ENCODE data around the gene SERP2. TPM values are rescaled to one million over a fixed set of nuclear protein-coding genes. Genes with fewer than 3 reads are reported as not detected.

Gene SERP2
- total and polyA plus RNA-seq, 2 donors (not counting 1 experiment from before 2014, with no cell fraction given): 0.43 TPM; not detected in 1

DNA sequence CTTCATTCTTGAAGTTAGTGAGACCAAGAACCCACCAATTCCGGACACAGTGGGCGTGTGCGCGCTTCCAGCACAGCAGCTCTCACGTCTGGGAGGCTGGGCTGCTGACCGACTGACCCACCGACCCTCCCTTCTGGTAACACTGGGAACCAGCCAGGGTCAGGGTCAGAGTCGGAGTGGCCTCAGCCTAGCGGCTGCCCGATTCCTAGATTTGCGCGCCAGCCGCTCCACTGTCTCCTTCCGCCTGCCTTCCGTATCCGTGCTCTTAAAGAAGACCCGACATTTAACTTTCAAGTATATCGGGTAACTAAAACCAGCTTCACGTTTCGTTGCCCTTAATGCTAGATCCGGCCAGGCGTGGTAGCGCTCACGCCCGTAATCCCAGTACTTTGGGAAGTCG, 41.1 kb downstream of the SERP2 start:
- Histone ChIP-seq H3K9ac (ENCODE audit: low read length) (no peak overlapping the region), H3K27ac (ENCODE audit: low read length in 2 of 2) (no peak overlapping the region), H3K27me3 (replicated peaks in 1 of 4; ENCODE audit: control extremely low read depth in 1 of 4, control insufficient read depth in 3 of 4, insufficient read depth in 4 of 4, low read length in 3 of 4) (no peaks in the 10 kb centered on the region), H2AFZ (ENCODE audit: insufficient read depth, low read depth, low read length, poor library complexity, severe bottlenecking) (no peak overlapping the region), H3K9me3 (ENCODE audit: control extremely low read depth in 1 of 3, control insufficient read depth in 2 of 3, insufficient read depth in 1 of 3, low read length in 2 of 3) (peaks cover 0 to 3% (median 0%) of the 10 kb centered on the region in 3 donors), H3K4me1 (ENCODE audit: control insufficient read depth in 2 of 2, insufficient read depth in 2 of 2, low read length in 2 of 2) (peaks cover 4 to 9% of the 10 kb centered on the region in 2 donors), H4K20me1 (ENCODE audit: control insufficient read depth, insufficient read depth, low read length, poor library complexity, severe bottlenecking) (no peaks in the 10 kb centered on the region), H3K4me2 (replicated peaks; ENCODE audit: low read depth, low read length, poor library complexity, severe bottlenecking) (no peak overlapping the region), H3K79me2 (ENCODE audit: control insufficient read depth, insufficient read depth, low read length) (no peaks in the 10 kb centered on the region), H3K4me3 (ENCODE audit: control extremely low read depth in 1 of 5, extremely low read depth in 1 of 5, insufficient read depth in 1 of 5, low read depth in 2 of 5, low read length in 4 of 5) (no peak overlapping the region), H3K36me3 (replicated peaks in 1 of 2; ENCODE audit: control extremely low read depth in 1 of 2, control insufficient read depth in 1 of 2, extremely low read depth in 1 of 2, insufficient read depth in 2 of 2, low read length in 1 of 2) (no peaks in the 10 kb centered on the region)
- no peak for DNase-seq
- ChIA-PET CTCF (interaction anchor here (1.4 kb wide), 1 partner anchor 26 kb away, joined by 3 read pairs; no protein-coding TSS in a partner anchor), POLR2A (interaction anchor here (0.6 kb wide), 1 partner anchor 135 kb away, joined by 3 read pairs; no protein-coding TSS in a partner anchor)
- WGBS (ENCODE audit: insufficient coverage): 93% methylated on average over 26 of the region's 26 CpGs
- Mint-ChIP-seq H3K9me3 (ENCODE audit: insufficient read depth) (no peaks in the 10 kb centered on the region), H3K4me1 (peaks cover 16% of the 10 kb centered on the region), H3K27me3 (peaks cover 11% of the 10 kb centered on the region), H3K27ac (no peak overlapping the region), H3K4me3 (no peak overlapping the region)
- intact Hi-C loops (cut with micrococcal nuclease): no loop called here
- no peak for TF ChIP-seq EZH2 (IDR thresholded peaks at IDR 0.05; ENCODE audit: borderline replicate concordance, insufficient read depth, low read depth, low read length, poor library complexity, severe bottlenecking)
- TF ChIP-seq, protein P1, sequence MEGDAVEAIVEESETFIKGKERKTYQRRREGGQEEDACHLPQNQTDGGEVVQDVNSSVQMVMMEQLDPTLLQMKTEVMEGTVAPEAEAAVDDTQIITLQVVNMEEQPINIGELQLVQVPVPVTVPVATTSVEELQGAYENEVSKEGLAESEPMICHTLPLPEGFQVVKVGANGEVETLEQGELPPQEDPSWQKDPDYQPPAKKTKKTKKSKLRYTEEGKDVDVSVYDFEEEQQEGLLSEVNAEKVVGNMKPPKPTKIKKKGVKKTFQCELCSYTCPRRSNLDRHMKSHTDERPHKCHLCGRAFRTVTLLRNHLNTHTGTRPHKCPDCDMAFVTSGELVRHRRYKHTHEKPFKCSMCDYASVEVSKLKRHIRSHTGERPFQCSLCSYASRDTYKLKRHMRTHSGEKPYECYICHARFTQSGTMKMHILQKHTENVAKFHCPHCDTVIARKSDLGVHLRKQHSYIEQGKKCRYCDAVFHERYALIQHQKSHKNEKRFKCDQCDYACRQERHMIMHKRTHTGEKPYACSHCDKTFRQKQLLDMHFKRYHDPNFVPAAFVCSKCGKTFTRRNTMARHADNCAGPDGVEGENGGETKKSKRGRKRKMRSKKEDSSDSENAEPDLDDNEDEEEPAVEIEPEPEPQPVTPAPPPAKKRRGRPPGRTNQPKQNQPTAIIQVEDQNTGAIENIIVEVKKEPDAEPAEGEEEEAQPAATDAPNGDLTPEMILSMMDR (IDR thresholded peaks at IDR 0.05): no peak
- no peak for ATAC-seq (ENCODE audit: low read depth)

DNA sequence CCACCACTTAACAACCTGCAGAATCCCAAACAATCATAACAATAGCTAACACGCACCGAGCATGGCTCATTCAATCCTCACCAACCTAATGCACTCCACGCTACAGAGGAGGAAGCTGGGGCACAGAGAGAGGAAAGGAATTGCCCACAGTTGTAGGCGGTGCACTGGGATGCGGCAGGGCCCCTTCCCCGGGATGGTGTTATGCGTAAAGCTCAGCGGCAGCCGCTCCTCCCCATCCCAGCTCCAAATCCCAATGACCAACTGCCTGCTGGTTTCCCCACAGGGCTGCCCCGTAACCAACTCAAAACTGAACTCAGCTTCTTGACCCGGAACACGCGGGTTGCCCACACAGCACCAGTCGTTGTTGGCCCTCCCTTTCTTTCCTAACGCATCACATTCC, 42.2 kb downstream of the SERP2 start:
- Histone ChIP-seq H3K27me3 (replicated peaks in 1 of 4; ENCODE audit: control extremely low read depth in 1 of 4, control insufficient read depth in 3 of 4, insufficient read depth in 4 of 4, low read length in 3 of 4) (no peaks in the 10 kb centered on the region), H3K9me3 (ENCODE audit: control extremely low read depth in 1 of 3, control insufficient read depth in 2 of 3, insufficient read depth in 1 of 3, low read length in 2 of 3) (peaks cover 0 to 3% (median 0%) of the 10 kb centered on the region in 3 donors), H3K79me2 (ENCODE audit: control insufficient read depth, insufficient read depth, low read length) (no peaks in the 10 kb centered on the region), H4K20me1 (ENCODE audit: control insufficient read depth, insufficient read depth, low read length, poor library complexity, severe bottlenecking) (no peaks in the 10 kb centered on the region), H3K4me3 (ENCODE audit: control extremely low read depth in 1 of 5, extremely low read depth in 1 of 5, insufficient read depth in 1 of 5, low read depth in 2 of 5, low read length in 4 of 5) (no peak overlapping the region), H3K27ac (ENCODE audit: low read length in 2 of 2) (no peak overlapping the region), H3K36me3 (replicated peaks in 1 of 2; ENCODE audit: control extremely low read depth in 1 of 2, control insufficient read depth in 1 of 2, extremely low read depth in 1 of 2, insufficient read depth in 2 of 2, low read length in 1 of 2) (no peaks in the 10 kb centered on the region), H2AFZ (ENCODE audit: insufficient read depth, low read depth, low read length, poor library complexity, severe bottlenecking) (no peak overlapping the region), H3K4me1 (ENCODE audit: control insufficient read depth in 2 of 2, insufficient read depth in 2 of 2, low read length in 2 of 2) (peaks cover 4 to 9% of the 10 kb centered on the region in 2 donors), H3K9ac (ENCODE audit: low read length) (no peak overlapping the region), H3K4me2 (replicated peaks; ENCODE audit: low read depth, low read length, poor library complexity, severe bottlenecking) (no peak overlapping the region)
- ATAC-seq (ENCODE audit: low read depth): no peak
- intact Hi-C loops (cut with micrococcal nuclease): no loop called here
- H3K4me3 Mint-ChIP-seq: no peak overlapping the region
- WGBS (ENCODE audit: insufficient coverage): 90% methylated on average over 12 of the region's 15 CpGs
- peaks cover 7% of the 10 kb centered on the region for H3K27me3 Mint-ChIP-seq
- no peak overlapping the region for H3K27ac Mint-ChIP-seq
- CTCF ChIA-PET: no interaction called here
- POLR2A ChIA-PET: no interaction called here
- H3K4me1 Mint-ChIP-seq: peaks cover 16% of the 10 kb centered on the region
- DNase-seq: no peak
- TF ChIP-seq EZH2 (IDR thresholded peaks at IDR 0.05; ENCODE audit: borderline replicate concordance, insufficient read depth, low read depth, low read length, poor library complexity, severe bottlenecking): no peak
- TF ChIP-seq, protein P1 (IDR thresholded peaks at IDR 0.05): no peak
- H3K9me3 Mint-ChIP-seq (ENCODE audit: insufficient read depth): no peaks in the 10 kb centered on the region

Data from B cell (primary cell).